GM19455 (cell line): Measurements from ENCODE around the gene ARHGAP22.

Experiments
- ATAC-seq: cut with Tn5 transposase; IDR thresholded peaks from one replicate; pipeline ENCODE4 v1.9.1; 2021; ENCODE audit not compliant: unreplicated experiment

ARHGAP22 gene

GRCh38 chr10:48607356-48608278, 2.7 kb upstream of the ARHGAP22 start:
- no peak for ATAC-seq

DNA sequence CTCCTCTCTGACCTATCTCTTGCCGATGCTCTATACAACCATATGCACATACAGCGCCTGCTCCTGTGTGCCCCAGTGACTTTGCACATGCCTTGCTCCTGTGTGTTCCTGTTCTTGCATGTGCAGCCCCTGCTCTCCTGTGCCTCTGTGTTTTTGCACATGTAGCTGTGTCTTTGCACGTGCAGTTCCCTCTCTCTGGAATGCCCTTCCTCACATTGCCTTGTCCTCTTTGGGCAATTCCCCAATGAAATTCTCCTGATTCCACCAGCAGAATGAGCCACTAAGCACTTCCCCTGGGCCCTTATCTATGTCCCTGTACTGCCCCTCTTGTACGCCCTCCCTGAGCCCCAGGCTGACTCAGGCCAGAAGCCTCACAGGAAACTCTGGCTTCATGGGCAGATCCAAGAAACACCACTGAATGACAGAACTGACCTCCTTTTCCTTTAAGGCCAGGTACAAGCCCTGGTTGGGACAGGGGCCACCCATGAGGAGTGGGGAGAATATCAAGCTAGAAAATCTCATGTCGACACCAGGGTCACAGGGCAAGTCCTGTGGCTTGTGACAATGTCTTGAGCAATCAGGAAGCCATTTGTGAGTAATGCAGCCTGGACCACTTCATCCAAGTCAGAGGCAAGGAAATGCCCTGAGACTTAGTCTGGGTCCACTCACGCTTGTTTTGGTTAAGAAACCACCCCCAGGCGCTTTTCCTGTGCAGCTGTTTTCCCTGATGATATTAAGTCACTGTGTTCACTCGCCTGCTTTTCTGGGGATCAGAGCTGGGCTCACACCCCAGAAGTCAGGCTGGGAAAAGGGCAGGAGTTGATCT, 1.9 kb upstream of the ARHGAP22 start:
- ATAC-seq: no peak

DNA sequence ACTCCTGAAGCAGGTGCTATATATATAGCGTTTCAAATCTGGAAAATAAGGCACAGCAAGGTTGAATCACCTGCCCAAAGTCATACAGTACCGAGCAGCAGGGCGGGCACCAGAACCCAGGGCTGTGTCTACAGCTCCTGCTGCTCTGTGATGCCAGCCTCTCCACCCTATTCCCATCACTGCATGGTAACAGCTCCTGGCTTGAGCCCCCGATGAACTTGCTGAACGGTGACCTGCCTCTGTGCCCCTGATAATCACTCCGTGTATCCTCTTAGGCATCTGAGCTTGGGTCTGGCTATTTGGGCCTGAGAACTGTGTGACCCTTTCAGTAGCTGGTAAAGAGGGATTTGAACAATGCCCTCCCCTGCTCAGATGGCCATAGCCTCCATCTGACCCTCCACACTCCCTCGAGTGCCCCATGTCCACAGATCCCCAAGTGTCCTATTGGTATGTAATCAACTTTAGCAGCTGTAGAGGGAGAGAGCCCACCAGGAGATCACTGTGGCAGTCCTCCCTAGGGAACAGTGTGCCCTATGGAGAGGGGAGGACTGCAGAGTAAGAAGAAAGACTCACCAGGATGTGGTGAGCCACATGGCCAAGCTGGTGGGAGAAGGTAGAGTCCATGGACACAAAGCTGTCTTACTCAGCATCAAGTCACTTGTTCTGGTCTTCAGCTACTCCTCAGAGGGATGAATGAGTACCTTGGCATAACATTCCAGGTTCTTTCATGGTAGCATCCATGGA, 1.1 kb upstream of the ARHGAP22 start:
- no peak for ATAC-seq

- no peak for ATAC-seq
Measured at GRCh38 chr10:48604039-48604990, 558 bp downstream of the ARHGAP22 start.

GRCh38 chr10:48603421-48604038, 1.3 kb downstream of the ARHGAP22 start:
- ATAC-seq: no peak

DNA sequence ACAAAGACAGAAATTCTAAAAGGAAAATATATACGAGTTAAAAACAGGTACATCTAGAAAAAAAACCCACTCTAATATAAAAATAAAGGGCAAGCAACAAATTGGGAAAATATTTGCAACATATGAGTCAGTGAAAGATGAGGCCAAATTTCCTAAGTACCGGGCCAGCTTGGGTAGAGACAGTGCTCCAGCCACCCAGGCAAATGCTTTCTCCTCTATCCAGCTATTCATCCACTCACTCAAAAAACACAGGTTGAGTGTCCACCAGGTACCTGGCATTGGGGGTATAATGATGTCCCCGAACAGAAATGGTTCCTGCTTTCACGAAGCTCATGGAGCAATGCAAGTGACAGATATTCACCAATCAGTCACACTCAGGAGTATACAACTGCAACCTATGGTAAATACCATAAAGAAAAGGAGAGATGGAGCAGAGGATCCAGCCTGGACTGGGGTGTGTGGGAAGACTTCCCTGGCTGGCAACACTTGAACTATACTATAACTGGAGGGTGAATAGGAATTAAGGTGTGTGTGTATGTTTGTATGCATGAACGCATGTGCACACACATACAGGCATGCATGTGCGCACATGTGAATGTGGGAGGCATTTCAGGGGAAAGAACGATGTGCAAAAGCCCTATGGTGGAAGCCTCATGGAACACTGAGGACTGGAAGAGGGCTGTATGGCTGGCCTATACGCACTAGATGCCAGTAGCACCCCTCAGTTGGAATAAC, 2.3 kb downstream of the ARHGAP22 start:
- no peak for ATAC-seq

DNA sequence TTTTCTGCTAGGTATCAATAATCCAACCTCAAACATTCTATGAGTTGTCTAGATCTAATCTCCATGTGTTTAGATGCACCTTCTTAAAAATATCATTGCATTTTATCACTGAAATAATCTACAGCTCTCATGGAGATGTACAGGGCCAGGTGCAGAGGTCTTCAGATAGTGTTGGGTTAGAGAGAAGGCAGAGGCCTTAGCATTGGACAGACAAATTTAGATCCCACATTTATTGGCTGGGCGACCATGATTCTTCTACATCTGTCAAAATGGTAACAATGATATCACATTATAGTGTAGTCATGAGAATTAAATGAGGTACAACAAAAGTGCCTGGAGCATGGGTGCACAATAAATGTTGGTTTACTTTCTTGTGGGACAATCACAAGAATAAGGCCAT, 3.1 kb downstream of the ARHGAP22 start:
- ATAC-seq: no peak

DNA sequence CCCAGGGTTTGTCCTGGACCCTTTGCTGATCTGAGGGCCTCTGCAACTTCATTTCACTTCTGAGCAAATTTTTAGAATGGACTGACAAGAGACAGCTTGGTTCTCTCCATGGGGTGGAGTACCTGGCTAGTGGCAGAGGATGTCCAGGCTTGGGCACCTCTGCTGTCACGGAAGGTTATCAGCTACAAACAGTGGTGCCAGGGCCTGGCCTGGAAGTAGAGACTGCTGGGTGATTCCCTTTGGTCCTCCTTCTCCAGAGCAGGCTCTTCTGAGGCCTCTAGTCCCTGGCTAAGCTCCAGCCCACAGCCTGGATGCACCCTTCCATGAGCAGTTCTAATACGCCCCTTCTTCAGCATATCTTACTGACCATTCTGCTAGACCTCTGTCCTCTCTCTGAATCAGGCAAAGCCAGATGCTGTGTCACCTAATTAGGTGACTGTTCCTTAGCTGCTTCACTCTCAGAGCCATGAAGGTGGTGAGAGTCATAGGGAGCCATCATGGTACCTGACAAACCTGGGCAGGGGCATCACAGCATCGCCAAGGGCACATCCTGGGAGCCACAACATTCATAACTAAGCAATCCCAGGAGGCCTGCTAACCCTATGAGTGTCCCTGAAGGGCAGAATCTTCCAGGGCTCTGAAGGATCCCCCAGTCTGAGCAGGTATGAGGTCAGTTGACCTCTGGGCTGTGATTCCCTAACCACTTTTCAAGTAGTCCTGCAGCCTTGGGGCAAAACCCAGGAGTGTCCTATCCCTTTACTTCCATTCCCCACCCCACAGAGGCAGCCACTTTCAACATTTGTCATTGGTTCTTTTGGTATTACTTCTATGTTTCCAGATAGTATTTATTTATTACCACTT, 4.0 kb downstream of the ARHGAP22 start:
- no peak for ATAC-seq

GRCh38 chr10:48599830-48600134, 5.1 kb downstream of the ARHGAP22 start:
- no peak for ATAC-seq

DNA sequence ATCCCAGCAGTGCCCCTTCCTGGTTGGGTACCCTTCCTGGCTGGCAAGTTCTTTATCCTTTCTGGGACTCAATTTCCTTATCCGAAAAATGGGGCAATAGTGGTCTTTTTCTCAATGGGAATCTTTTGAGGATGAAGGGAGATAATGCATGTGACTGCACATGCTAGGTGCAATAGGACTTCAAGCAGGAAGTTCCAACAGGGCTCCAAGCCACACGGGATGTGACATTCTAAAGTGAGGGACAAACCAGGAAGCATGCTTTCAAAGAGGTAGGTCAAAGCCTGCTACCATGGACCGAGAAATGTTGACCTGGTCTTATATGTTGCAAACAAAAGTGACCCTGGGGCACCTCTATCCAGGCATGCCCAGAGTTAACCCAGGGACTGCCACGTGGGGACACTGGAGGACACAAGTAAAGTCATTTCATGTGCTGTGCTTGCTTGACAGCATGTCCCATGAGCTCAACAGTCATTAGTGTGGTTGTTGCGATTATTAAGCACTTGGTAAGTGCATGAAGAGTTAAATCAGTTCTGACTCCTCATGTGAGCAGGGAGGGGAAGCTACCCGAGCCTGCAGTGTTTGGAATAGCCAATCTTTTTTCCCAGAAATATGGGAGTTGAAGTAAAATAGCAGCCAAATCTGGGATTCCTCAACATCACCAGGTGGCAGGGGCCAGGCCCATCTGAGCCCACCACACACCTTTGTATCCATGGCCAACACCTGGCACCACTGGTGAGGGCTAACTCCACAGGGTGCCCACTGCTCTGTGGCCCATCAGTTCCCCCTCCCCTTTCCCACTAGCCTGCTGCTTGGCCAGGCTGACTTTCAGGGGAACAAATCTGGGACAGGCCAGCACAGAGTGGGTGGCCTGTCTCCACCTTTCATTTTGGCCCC, 5.7 kb downstream of the ARHGAP22 start:
- ATAC-seq: no peak

DNA sequence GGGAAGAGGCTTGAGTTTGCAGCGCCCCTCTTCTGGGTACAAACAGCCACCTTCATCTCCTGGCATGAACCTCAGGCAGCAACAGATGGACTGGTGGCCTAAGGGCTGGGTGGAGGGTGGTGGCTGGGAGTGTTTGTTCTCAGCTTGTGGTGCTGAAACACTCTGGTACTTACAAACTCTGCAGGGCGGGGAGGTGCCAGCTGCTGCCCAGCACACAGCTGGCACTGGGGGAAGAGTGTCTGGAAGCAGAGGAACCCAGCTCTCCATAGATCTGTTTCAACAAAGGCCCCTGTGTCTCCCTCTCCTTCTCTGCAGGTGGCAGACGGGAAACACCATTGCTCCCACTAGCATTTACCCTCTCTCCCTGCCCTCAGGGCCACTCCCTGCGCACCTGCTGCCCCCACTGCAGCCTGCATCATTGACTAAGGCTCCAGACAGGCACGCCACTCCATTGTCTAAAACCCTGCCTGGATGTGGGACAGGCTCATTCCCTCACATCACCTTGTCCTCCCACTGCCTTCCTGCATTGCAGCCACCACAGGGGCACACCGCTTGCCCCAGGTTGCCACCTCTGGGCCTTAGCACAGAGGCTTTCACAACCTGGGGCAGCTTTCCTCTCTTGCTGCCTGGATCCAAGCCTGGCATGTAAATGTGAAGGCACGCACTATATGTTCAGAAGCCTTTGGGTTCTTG, 6.5 kb downstream of the ARHGAP22 start:
- ATAC-seq: no peak

GRCh38 chr10:48595539-48595932, 9.3 kb downstream of the ARHGAP22 start:
- no peak for ATAC-seq

- ATAC-seq: no peak
Measured at GRCh38 chr10:48594803-48595538, 9.9 kb downstream of the ARHGAP22 start.

- no peak for ATAC-seq
Measured at GRCh38 chr10:48594371-48594770, 10.5 kb downstream of the ARHGAP22 start.

DNA sequence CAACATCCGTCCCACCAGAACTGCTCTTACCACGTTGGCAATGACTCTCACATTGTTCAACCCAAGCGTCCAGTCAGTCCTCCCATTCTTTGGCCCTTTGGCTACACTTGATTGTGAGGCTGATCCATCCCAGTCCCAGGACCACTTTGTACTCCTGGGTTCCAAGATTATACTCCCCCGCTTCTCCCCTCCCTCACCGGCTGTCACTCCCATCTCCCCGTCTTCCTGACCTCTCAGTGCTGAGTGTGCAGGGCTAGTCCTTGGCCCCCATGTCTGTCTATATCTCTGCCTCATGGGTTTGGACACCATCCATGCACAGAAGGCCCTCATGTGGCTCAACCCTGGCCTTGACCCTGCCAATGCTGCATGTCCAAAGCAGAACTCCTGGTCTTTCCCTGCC, 12.5 kb downstream of the ARHGAP22 start:
- no peak for ATAC-seq

DNA sequence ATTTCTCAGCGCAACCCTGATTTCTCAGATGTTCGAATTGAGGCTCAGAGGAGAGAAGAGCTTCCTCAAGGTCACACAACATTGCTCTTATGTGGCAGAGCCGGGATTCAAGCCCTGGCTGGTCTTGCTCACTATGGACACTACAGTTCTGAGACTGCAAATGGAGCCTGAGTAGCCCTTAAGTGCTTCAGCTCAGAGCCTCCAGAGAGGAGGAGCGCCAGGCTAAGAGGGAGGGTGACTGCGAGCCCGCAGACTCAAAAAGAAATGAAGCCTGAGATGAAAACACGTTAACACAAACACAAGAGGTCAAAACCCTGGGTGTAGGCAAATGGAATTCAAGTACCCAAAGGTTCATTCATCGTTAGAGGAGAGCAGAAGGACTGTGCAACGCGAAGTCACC, 13.9 kb downstream of the ARHGAP22 start:
- no peak for ATAC-seq
